ENCODE measurements around the gene KCNJ2. TPM values are rescaled to one million over a fixed set of nuclear protein-coding genes. Genes with fewer than 3 reads are reported as not detected.

KCNJ2 gene
- total and polyA plus RNA-seq, 10 of the 15 experiments (the other 5 are each of a cell fraction or from before 2014, with no cell fraction given), result 1.6 to 10.1 (median 3.2) TPM

GRCh38 chr17:70207184-70207583 is 37.9 kb downstream of the KCNJ2 start:
- no peaks in the 10 kb centered on the region; the same call in 1 of the 2 replicates for H3K4me1 ChIP-seq (ENCODE audit: control insufficient read depth, insufficient read depth, low read length)
- no peak for ATAC-seq
- H3K79me2 ChIP-seq (ENCODE audit: control insufficient read depth, insufficient read depth, low read length), result no peaks in the 10 kb centered on the region
- POLR2A ChIA-PET, result interaction anchor here (1.4 to 1.6 kb wide), 3 partner anchors 36 to 39 kb away, joined by 4 to 5 read pairs (median 4); partner anchors contain the start of gene KCNJ2
- intact Hi-C loops (cut with micrococcal nuclease; ENCODE audit: unreplicated experiment), result loop anchor here (5.0 kb wide), 3 partner anchors 35 to 200 kb away; no protein-coding TSS in a partner anchor
- no peaks in the 10 kb centered on the region for H3K9me3 ChIP-seq (replicated peaks; ENCODE audit: control insufficient read depth, insufficient read depth, low read length)
- FAIRE-seq, result no peak
- no peaks in the 10 kb centered on the region for H3K27me3 ChIP-seq (replicated peaks in 1 of 2; ENCODE audit: control insufficient read depth in 2 of 2, insufficient read depth in 2 of 2, low read length in 1 of 2)
- no peaks in the 10 kb centered on the region for H3K36me3 ChIP-seq (ENCODE audit: control insufficient read depth in 2 of 2, insufficient read depth in 2 of 2, low read length in 1 of 2)
- no peak overlapping the region for H3K9ac ChIP-seq (ENCODE audit: control insufficient read depth, insufficient read depth, low read length)
- SMC1A ChIA-PET (ENCODE audit: uncharacterized antibody, unreplicated experiment), result interaction anchor here (0.8 to 4.1 kb wide), 21 partner anchors 10 to 161 kb away, joined by 3 to 83 read pairs (median 5); partner anchors contain the start of gene KCNJ2
- WGBS (ENCODE audit: insufficient coverage, insufficient replicate concordance, low lambda C conversion rate, missing lambda C conversion rate), result 0% methylated on average over 1 of the region's 1 CpG
- H2AFZ ChIP-seq (ENCODE audit: control insufficient read depth, low read depth, low read length), result no peak overlapping the region
- no TSS peak for BruUV-seq (replicated peaks)
- CTCF ChIA-PET, result interaction anchor here (1.0 to 6.6 kb wide), 6 partner anchors 30 to 346 kb away, joined by 3 to 31 read pairs (median 5); partner anchors contain the start of gene KCNJ2
- no peak for DNase-seq (ENCODE audit: low read depth, low spot score)
- no peak overlapping the region for H3K4me3 ChIP-seq
- RAD21 ChIA-PET (ENCODE audit: unreplicated experiment), result interaction anchor here (0.8 to 4.4 kb wide), 12 partner anchors 26 to 345 kb away, joined by 3 to 60 read pairs (median 8); partner anchors contain the start of gene KCNJ2
- H4K20me1 ChIP-seq (ENCODE audit: control insufficient read depth, insufficient read depth), result no peaks in the 10 kb centered on the region
- in situ Hi-C loops (cut with MboI), result no loop called here
- no peak overlapping the region for H3K27ac ChIP-seq (ENCODE audit: control insufficient read depth, insufficient read depth)
- H3K4me2 ChIP-seq (ENCODE audit: control insufficient read depth, insufficient read depth), result no peak overlapping the region
- TF ChIP-seq SPI1 (IDR thresholded peaks at IDR 0.05; ENCODE audit: borderline replicate concordance, insufficient read depth, low read depth, low read length), result no peak
- no peak for TF ChIP-seq RBBP5 (conservative IDR thresholded peaks at IDR 0.05)
- TF ChIP-seq SMARCA5 (IDR thresholded peaks at IDR 0.05), result no peak
- TF ChIP-seq MYB (IDR thresholded peaks at IDR 0.05; ENCODE audit: borderline replicate concordance, low read depth, low read length), result no peak
- TF ChIP-seq NFXL1 (IDR thresholded peaks at IDR 0.05; ENCODE audit: borderline replicate concordance), result no peak
- no peak for TF ChIP-seq ZBTB33 (IDR thresholded peaks at IDR 0.05)
- TF ChIP-seq, protein P1, sequence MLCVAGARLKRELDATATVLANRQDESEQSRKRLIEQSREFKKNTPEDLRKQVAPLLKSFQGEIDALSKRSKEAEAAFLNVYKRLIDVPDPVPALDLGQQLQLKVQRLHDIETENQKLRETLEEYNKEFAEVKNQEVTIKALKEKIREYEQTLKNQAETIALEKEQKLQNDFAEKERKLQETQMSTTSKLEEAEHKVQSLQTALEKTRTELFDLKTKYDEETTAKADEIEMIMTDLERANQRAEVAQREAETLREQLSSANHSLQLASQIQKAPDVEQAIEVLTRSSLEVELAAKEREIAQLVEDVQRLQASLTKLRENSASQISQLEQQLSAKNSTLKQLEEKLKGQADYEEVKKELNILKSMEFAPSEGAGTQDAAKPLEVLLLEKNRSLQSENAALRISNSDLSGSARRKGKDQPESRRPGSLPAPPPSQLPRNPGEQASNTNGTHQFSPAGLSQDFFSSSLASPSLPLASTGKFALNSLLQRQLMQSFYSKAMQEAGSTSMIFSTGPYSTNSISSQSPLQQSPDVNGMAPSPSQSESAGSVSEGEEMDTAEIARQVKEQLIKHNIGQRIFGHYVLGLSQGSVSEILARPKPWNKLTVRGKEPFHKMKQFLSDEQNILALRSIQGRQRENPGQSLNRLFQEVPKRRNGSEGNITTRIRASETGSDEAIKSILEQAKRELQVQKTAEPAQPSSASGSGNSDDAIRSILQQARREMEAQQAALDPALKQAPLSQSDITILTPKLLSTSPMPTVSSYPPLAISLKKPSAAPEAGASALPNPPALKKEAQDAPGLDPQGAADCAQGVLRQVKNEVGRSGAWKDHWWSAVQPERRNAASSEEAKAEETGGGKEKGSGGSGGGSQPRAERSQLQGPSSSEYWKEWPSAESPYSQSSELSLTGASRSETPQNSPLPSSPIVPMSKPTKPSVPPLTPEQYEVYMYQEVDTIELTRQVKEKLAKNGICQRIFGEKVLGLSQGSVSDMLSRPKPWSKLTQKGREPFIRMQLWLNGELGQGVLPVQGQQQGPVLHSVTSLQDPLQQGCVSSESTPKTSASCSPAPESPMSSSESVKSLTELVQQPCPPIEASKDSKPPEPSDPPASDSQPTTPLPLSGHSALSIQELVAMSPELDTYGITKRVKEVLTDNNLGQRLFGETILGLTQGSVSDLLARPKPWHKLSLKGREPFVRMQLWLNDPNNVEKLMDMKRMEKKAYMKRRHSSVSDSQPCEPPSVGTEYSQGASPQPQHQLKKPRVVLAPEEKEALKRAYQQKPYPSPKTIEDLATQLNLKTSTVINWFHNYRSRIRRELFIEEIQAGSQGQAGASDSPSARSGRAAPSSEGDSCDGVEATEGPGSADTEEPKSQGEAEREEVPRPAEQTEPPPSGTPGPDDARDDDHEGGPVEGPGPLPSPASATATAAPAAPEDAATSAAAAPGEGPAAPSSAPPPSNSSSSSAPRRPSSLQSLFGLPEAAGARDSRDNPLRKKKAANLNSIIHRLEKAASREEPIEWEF (IDR thresholded peaks at IDR 0.05; ENCODE audit: insufficient replicate concordance, low read depth, low read length), result no peak
- TF ChIP-seq ZNF24 (IDR thresholded peaks at IDR 0.05), result no peak
- TF ChIP-seq RCOR1 (conservative IDR thresholded peaks at IDR 0.05; ENCODE audit: low read depth, low read length), result no peak
- TF ChIP-seq, protein P2, sequence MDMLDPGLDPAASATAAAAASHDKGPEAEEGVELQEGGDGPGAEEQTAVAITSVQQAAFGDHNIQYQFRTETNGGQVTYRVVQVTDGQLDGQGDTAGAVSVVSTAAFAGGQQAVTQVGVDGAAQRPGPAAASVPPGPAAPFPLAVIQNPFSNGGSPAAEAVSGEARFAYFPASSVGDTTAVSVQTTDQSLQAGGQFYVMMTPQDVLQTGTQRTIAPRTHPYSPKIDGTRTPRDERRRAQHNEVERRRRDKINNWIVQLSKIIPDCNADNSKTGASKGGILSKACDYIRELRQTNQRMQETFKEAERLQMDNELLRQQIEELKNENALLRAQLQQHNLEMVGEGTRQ (IDR thresholded peaks at IDR 0.05; ENCODE audit: borderline replicate concordance, low read depth, low read length), result no peak
- TF ChIP-seq ZNF622 (IDR thresholded peaks at IDR 0.05), result no peak
- TF ChIP-seq RAD21 (IDR thresholded peaks at IDR 0.05; ENCODE audit: insufficient read depth, low read depth, low read length), result no peak
- TF ChIP-seq RFX5 (IDR thresholded peaks at IDR 0.05; ENCODE audit: low read depth, low read length), result no peak
- no peak for TF ChIP-seq SKIL (IDR thresholded peaks at IDR 0.05; ENCODE audit: low read depth, poor library complexity, severe bottlenecking)
